Smooth muscle cell (in vitro differentiated cells): ENCODE data around the gene KANK2. TPM values are rescaled to one million over a fixed set of nuclear protein-coding genes. Genes with fewer than 3 reads are reported as not detected.

Experiments used
- DNase-seq: peaks from one replicate; lab custom pipeline; 2025; ENCODE audit not compliant: unreplicated experiment; lab: John Stamatoyannopoulos, UW
- H2AFZ ChIP-seq: fragments of 200-600 bp; sonication (generic); 2 replicates; pipeline ENCODE4 v1.6.0; 2016; ENCODE audit warnings: antibody characterized with exemption, low read depth, mild to moderate bottlenecking
- H3F3A ChIP-seq: fragments of 200-600 bp; sonication (generic); 2 replicates; pipeline ENCODE4 v1.6.0; 2017; ENCODE audit warnings: antibody characterized with exemption, low read depth
- H3K27ac ChIP-seq: fragments of 200-600 bp; sonication (generic); 2 replicates; pipeline ENCODE4 v1.5.1; 2016; ENCODE audit warnings: low read depth, mild to moderate bottlenecking
- H3K27me3 ChIP-seq: fragments of 200-600 bp; sonication (generic); 2 replicates; pipeline ENCODE4 v1.6.1; 2016; ENCODE audit warnings: low read depth, mild to moderate bottlenecking
- H3K36me3 ChIP-seq: fragments of 200-600 bp; sonication (generic); 2 replicates; pipeline ENCODE4 v1.5.1; 2016; ENCODE audit warnings: low read depth
- H3K4me1 ChIP-seq: fragments of 200-600 bp; sonication (generic); 2 replicates; pipeline ENCODE4 v1.5.1; 2016; ENCODE audit warnings: low read depth
- H3K4me2 ChIP-seq: fragments of 200-600 bp; sonication (generic); 2 replicates; pipeline ENCODE4 v1.6.0; 2016; ENCODE audit warnings: mild to moderate bottlenecking
- H3K4me3 ChIP-seq: fragments of 200-600 bp; sonication (generic); 2 replicates; pipeline ENCODE4 v1.5.1; 2016; ENCODE audit warnings: mild to moderate bottlenecking
- H3K79me2 ChIP-seq: fragments of 200-600 bp; sonication (generic); 2 replicates; pipeline ENCODE4 v1.6.0; 2016; ENCODE audit warnings: low read depth, mild to moderate bottlenecking
- H3K9ac ChIP-seq: fragments of 200-600 bp; sonication (generic); 2 replicates; pipeline ENCODE4 v1.6.0; 2016; ENCODE audit warnings: low read depth
- H3K9me3 ChIP-seq: fragments of 200-600 bp; sonication (generic); replicated peaks from 2 replicates; pipeline ENCODE4 v1.5.1; 2016; ENCODE audit warnings: low read depth
- H4K20me1 ChIP-seq: fragments of 200-600 bp; sonication (generic); 2 replicates; pipeline ENCODE4 v1.6.0; 2016; ENCODE audit warnings: low read depth
- CTCF ChIP-seq: fragments of 200-600 bp; sonication (generic); IDR thresholded peaks from 2 replicates; pipeline ENCODE4 v1.5.1; 2017; ENCODE audit warnings: borderline replicate concordance, mild to moderate bottlenecking, antibody characterized with exemption; ENCODE audit not compliant: insufficient read depth, poor library complexity, severe bottlenecking
- WGBS: methylation state at CpG from one replicate; pipeline ENCODE4 v1.1.7; 2016; ENCODE audit warnings: low lambda C conversion rate; 5-methylcytosine and 5-hydroxymethylcytosine counted together
- polyA plus RNA-seq: library from polyadenylated mRNA; unstranded; fragments of >200 nt; fragmentation: Nextera tagmentation; extraction: Ambion mirVana; gene quantifications from 2 replicates; pipeline ENCODE4 v1.2.1, GENCODE V29; 2016
- total RNA-seq: library from RNA; depleted of rRNA; stranded (reverse); fragments of >200 nt; gene quantifications from 2 replicates; pipeline ENCODE4 v1.2.3, GENCODE V29; 2014

KANK2 gene
- total and polyA plus RNA-seq, 2 experiments from 2014 or later: 28.1 to 32.0 TPM

GRCh38 chr19:11138601-11139300 lies 58.6 kb downstream of the KANK2 start:
- peak; percentile 96 for DNase-seq
- H2AFZ ChIP-seq: no peak overlapping the region
- no peak for TF ChIP-seq CTCF

GRCh38 chr19:11137542-11138384 lies 59.6 kb downstream of the KANK2 start:
- Histone ChIP-seq H3K27ac (peak overlapping the region; percentile 86), H3K79me2 (no peaks in the 10 kb centered on the region), H3F3A (peaks cover 28% of the 10 kb centered on the region), H3K9ac (peak overlapping the region; percentile 10), H3K4me2 (peak overlapping the region; percentile 83), H3K27me3 (no peaks in the 10 kb centered on the region), H3K4me1 (peaks cover 14% of the 10 kb centered on the region), H2AFZ (no peak overlapping the region), H3K36me3 (peaks cover 6% of the 10 kb centered on the region), H3K9me3 (no peaks in the 10 kb centered on the region), H3K4me3 (peak overlapping the region; percentile 43), H4K20me1 (peaks cover 5% of the 10 kb centered on the region)
- peak; percentile 49 for DNase-seq
- peak; percentile 66 for TF ChIP-seq CTCF
- WGBS: 4% methylated on average over 28 of the region's 28 CpGs

More at GRCh38 chr19:11138601-11139300, 58.6 kb downstream of the KANK2 start:
- Histone ChIP-seq H3K4me1 (peaks cover 24% of the 10 kb centered on the region), H3K79me2 (no peaks in the 10 kb centered on the region), H3K27ac (peak overlapping the region; percentile 86), H3K36me3 (no peaks in the 10 kb centered on the region), H3K27me3 (no peaks in the 10 kb centered on the region), H3K4me2 (peak overlapping the region; percentile 83), H3F3A (peaks cover 25% of the 10 kb centered on the region), H4K20me1 (no peaks in the 10 kb centered on the region), H3K9me3 (no peaks in the 10 kb centered on the region), H3K9ac (peak overlapping the region; percentile 47), H3K4me3 (peak overlapping the region; percentile 43)
- WGBS: 5% methylated on average over 13 of the region's 13 CpGs

GRCh38 chr19:11136400-11137101 lies 60.8 kb downstream of the KANK2 start:
- no peaks in the 10 kb centered on the region for H3K27me3 ChIP-seq
- H3F3A ChIP-seq: peaks cover 34% of the 10 kb centered on the region
- no peaks in the 10 kb centered on the region for H3K9me3 ChIP-seq
- peaks cover 7% of the 10 kb centered on the region for H3K36me3 ChIP-seq
- H4K20me1 ChIP-seq: peaks cover 15% of the 10 kb centered on the region
- H3K79me2 ChIP-seq: no peaks in the 10 kb centered on the region
- no peak overlapping the region for H3K27ac ChIP-seq
- no peak overlapping the region for H2AFZ ChIP-seq
- TF ChIP-seq CTCF: no peak
- no peak overlapping the region for H3K4me2 ChIP-seq
- DNase-seq: no peak
- H3K4me3 ChIP-seq: no peak overlapping the region
- H3K9ac ChIP-seq: no peak overlapping the region
- H3K4me1 ChIP-seq: peaks cover 7% of the 10 kb centered on the region
- 79% methylated on average over 14 of the region's 14 CpGs for WGBS
